HG02970 (cell line): ENCODE data around the gene GRIN3A.
"Not testable (repeated sequence)": the region's sequence is repeated elsewhere in the genome, so short reads cannot be mapped to it uniquely, and the experiment has no call there.

ENCODE experiments used
- ATAC-seq: cut with Tn5 transposase; IDR thresholded peaks from one replicate; pipeline ENCODE4 v1.9.1; 2021; ENCODE audit warnings: mild to moderate bottlenecking, moderate library complexity, moderate number of reproducible peaks; ENCODE audit not compliant: unreplicated experiment, low FRiP score

Gene GRIN3A

DNA sequence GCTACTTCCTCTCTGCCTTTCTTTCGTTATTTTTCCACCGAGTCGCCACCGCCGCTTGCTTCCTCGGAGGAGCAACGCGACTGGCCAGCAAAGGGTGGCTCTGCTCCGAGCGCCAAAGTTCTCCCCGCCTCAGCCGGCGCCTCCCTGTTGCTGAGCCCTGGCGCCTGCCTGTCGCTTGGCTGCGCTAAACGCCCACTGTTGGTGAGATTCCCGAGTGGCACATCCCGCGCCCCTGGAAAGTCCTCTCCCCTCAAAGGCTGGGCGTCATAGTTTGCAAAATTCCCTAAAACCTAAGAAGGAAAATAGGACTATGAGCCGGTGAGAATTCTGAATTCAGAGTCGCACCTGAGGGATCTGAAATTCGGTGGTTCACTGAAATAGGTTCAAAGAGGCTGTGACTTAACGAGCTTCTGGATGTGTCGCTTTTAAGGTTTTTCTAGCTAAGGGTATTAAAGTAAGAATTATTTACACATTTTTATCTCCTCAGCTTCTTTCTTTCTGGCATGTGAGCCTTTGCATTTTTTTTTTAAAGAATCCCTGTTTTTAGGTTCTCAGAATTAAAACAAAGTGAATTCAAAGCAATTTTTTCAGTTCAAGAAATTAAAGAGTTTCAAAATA is at the start of gene GRIN3A:
GRIN3A (minus strand) TSS at position 82 of the 618 bp plus-strand sequence. CDS start 668 bp downstream, outside the sequence.
- no peak for ATAC-seq

DNA sequence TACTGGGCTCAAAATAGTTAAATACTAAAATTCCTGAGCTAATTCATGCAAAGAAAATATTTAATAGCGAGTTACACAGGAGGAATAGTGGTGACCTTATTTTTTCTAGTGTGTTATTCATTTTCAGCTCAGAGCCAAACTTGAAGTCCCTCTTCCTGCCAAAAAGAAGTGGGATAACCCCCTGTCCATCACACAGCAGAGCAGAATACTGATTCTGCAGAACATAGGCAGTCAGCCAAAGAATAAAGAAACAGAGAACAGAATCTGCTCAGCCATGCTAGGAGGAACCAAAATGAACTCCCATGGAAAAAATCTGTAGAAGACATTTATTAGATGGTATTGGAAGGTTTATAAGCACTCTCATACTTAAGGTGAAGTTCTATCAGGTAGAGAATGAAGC is 49.4 kb upstream of the GRIN3A start:
- ATAC-seq = no peak

DNA sequence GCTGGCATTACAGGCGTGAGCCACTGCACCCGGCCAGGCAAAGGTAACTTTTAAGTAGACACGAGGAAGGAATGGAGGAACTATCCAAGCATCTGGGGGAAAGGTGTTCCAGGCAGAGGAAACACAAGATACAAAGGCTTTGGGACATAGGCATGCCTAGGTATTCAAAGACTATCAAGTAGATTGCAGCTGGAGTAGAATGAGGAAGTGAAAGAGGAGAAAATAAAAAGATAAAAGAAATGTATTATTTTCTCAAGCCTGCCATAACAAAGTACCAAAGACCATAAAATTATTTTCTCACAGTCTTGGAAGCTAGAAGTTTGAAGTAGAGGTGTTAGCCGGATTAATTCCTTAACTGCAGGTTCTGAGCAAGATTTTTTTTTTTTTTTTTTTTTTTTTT is 39.9 kb upstream of the GRIN3A start:
- ATAC-seq = no peak

DNA sequence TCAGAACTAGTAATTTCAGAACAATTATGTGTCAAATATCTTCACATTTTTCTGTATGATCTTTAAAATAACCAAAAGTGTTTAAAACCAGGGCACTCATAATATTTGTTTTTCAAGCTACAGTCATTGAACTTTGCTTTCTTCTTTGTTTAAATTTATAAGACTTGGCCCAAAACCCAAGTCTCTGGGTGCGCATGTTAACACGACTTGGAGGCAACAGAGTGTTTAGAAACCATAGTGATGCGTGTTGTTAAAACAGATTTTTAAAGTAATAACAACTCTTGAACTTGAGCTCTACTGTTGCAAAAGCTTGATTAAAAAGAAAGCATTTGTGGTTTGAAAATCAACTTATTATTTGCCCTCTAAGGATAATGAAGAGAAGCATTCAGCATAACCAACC is 26.0 kb upstream of the GRIN3A start:
- no peak for ATAC-seq

DNA sequence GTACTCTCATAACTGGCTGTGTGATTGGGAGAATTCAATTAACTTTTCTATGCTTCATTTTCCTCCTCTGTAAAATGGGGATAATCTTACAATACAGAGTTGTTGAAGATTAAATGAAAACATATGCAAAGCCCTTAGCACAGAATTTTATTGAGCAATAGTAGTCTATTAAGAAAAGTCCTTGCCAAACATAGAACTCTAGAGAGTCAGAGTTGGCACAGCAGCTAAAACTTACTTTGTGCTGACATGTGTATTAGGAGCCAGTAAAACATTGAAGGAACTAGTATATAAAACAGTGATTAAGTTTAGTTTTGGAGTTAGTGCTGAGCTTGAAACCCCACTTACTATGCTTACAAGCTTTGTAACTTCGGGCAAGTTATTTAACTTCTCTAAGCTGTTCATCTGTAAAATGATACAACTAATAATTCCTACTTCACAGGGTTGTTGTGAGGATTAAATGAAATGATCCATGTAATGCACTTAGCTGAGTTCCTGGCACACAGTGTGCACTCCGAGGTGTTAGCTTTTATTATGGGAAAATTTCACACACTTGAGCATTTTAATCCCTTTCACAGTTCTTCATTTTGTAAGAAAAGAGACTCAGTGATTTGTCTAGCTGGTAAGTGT is 20.0 kb upstream of the GRIN3A start:
- no peak for ATAC-seq

DNA sequence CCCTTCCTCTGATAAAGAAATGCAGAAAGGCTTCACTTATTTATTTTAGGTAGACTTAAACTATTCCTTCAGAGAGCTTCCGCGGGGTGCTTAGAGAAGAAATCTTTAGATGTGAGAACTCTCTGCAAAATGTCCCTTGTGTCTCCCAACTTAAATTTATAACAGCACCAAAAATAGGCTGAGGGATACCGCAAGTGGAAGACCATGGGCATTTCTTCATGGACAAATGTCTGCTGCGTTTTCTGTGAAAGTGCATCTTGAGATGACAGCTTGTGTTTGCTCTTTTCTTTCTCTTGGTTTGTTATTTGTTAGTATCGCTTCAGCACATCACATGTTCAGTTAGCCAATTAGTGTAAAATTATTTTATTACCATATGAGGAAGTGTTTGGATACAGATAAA is 15.3 kb upstream of the GRIN3A start:
- ATAC-seq = no peak

DNA sequence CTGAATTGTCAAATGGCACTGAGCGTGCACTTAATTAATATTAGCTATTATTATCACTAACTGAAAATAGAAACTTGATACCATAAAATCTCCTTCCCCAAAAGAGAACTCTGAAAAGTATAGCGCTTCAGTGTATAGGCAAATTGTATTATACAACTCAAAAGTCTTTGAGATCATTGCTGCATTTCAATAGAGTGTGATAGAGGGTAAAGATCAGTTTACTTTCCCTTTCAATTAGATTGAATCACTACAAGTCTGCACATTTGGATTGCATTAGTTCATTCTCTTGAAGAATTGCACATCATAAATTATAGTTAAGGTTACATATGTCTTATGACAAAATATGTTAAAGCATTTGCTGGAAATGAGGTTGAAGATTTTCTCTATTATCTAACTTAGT is 13.4 kb upstream of the GRIN3A start:
- no peak for ATAC-seq

DNA sequence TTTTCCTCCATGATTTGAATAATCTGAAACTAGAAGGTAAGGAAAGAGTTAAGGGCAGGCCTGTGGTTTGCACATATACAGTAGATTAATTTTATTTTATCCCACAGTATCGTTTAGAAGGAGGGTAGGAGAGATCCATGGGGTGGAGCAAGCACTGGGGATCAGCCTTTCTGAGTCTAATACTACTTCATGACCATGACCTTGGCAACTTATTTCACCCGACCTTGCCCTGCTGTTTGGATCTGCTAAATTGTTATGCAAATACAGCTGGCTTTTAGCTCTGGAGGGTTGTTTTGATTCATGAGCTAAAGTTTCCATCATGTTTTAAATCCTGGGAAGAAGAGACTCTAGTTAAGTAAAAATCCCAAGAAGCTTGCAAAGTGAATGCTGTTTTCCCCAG is 864 bp upstream of the GRIN3A start:
- ATAC-seq = no peak

DNA sequence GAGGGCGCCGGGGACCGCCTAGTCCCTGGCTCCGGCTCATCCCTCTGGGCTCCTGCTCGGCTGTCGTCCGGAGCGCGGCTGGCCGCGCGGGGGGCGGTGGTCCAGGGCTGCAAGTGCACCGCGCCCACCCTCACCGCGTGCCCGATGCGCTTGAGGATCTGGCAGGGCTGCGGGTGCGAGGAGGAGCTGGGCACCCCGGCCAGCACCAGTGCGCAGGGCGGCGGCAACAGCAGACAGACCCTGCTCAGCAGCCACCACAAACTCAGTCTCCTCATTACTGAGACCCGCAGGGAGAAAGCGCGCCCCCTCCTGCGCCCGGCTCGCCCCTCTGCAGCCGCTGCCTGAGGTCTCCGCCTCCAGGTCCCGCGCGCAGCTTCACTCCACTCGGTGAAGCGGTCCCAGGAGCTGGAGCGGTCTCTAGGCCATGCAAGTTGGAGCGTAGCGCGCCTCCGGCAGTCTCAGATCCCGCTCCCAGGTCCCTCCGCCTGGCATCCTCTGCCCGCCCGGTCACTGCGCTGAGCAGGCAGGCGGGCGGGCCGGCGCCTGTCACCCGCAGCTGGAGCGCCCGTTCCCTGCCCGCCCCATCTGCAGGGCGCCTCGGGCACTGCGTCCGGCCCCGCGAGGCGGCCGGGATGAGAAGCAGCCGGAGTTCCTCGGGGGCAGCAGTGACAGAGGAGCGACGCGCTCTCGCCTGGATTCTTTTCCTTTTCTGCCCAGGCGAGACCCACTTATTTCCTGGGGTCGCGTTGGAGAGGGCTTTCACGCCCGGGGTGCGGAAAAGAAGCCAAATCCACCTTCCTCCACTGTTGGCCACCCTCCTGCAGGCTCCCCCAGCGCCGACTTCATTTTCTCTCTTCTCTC is 512 bp downstream of the GRIN3A start:
- no peak for ATAC-seq

DNA sequence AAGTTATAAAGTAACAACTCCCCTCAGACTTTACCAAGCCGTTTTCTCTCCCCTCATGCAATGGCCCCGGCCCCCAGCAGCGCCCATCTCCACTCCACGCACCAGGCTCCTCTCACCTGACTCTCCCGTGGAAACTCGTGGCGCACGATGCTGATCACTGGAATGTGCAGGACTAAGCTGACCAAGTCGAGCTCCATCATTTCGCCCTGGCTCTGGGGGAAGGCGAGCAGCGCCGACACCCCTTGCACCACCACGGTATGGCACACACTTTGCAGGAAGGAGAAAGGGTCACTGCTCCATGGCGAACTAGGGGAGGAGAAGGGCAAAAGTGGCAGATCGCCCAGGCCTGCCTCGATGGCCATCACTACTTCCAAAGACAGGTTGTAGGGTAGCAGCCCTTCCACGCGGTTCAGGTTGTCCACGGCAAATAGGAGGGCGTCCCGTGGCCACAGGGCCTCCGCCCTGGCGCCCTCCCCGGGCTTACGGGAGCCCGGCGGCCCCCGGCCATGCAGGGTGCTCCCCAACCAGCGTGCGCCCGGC is 1.2 kb downstream of the GRIN3A start:
- ATAC-seq = no peak

DNA sequence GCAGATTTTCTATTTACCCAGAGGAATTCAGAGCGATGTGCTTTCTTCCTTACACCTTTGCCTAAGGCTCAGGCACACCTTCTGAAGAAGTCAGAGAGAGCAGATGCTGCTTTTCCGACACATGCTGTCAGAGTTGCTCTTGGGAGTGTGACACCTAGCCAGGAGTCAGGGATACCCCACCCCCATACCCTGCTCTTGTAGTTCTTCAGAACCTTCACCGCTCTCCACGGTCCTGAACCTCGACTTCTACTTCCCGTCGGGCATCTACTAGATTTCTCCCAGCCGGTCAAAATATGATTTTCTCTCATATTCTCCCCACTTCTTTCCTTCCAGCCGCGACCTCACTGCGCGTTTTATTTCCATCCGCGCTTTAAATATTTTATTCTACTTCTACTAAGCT is 1.7 kb downstream of the GRIN3A start:
- ATAC-seq = no peak

DNA sequence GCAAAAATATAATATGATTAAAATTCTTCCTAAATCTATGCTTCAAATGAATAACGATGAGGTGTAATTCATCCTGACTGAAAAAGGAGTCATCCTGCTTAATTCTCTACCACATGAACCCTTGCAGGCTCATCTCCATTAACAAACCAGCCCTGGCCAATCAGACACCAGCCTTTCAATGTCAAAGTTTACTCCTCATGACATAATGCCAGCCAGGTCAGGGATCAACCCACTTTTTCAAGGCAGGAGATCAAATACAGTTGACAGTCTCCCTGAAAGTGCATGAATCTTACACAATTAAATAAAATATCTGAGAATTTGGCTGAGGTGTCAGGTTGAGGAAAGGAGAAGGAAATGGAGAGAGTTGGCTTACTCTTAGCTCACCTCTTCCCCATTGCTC is 7.0 kb downstream of the GRIN3A start:
- ATAC-seq = no peak

DNA sequence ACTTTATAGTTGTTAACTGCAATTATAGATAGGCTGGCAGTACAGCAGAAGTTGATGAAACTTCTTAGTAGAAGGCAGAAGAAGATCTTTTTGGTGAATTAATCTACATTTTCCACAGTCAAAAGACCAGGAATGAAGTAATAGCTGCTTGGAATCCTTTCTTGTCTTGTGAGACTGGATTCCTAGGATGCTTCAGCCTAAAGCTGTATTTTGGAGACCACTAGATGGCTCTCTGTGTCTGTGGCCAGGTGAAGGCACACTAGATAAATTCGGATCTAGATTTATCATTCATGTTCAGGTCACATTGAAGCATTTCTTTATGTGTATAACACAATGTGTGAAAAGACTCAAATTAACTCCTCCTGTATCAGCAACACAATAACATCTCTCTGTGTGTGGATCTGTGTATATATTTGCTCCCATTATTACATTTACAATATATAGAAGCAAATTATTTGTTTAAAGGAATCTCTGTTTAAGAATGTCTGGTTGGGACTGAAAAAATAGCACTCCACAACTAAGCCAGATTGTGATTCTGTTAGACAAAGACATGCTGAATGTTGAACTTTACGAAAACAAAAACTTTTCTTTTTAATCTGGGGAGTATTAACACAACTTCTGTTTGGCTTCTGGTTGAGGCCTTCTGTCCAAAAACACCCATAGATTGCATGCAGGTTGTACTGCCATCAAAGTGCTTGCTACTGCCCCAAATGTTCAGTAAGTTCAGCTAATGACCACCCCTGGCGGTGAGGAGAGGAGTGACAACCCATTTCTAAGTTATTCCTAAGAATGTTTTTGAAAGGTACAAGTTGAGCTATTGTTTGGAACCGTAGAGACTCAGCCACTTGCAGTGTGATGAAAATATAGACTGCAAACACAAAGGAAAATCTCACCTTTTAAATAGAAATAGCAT is 10.6 kb downstream of the GRIN3A start:
- peak; percentile 74 for ATAC-seq

DNA sequence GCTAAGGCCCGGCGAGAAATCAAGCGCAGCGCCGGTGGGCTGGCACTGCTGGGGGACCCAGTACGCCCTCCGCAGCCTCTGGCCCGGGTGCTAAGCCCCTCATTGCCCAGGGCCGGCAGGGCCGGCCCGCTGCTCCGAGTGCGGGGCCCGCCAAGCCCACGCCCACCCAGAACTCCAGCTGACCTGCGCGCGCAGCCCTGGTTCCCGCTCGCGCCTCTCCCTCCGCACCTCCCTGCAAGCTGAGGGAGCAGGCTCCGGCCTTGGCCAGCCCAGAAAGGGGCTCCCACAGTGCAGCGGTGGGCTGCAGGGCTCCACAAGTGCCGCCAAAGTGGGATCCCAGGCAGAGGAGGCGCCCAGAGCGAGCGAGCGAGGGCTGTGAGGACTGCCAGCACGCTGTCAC is 14.2 kb downstream of the GRIN3A start:
- not testable (repeated sequence) for ATAC-seq

DNA sequence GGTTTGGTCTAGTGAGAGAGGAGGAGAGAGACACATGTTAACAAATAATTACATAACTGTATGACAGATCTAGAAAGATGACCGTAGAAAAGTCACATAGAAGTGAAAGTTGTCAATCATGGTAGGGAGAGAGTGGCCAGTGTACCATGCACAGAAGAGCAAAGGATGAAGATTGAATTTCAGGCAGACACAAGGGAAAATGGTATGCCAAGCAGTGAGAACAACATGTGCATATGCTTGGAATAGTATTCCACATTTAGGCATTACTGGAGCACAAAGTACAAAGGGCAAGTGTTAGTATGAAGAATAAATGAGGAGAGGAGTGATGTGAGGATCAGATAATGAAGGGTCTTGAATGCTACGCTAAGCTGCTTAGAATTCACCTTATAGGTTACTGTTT is 20.3 kb downstream of the GRIN3A start:
- no peak for ATAC-seq

DNA sequence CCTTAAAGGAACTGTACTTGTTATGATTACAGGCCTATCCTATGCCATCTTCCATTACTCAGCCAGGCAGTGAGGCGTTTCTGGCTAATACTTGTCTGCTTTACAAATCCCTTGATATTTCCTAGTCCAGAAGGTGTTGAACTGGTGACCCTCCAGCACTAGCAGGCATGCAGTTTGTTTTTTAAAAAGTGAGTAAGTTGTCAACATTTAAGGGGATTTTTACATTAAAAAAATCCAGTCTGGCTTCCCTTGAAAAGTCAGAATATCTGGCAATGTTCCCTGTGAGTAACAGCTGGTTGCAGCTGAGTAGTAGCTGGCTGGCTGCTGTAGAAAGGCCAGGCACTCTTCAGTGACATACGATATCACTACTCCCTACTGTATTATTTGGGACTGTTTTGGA is 21.8 kb downstream of the GRIN3A start:
- ATAC-seq = no peak

DNA sequence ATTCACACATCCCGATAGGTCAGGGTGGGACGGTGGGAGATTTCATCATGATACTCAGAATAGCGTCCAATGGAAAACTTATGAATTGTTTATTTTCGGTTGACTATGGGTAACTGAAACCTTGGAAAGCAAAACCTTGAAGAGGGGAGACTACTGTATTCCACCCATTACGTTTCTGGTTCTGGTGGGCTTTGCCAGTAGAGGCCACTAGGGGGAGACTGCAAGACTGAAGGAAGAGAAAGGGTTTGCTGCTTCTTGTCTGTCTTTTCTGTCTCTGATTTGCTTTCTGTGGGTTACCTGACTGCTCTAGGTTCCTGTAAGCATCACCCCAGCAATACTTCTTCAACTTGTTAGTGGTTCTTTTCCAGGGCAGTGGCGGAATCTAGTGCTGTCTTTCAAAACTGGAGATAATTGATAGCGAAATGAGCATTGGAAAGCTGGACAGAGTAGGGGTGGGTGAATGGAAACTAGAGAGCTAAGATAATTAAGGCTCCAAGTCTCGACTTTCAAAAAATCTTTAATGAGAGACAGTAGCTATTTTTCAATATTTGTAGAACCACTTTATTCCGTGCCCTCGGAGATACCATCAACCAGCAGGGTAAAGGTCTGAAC is 27.0 kb downstream of the GRIN3A start:
- ATAC-seq = no peak

DNA sequence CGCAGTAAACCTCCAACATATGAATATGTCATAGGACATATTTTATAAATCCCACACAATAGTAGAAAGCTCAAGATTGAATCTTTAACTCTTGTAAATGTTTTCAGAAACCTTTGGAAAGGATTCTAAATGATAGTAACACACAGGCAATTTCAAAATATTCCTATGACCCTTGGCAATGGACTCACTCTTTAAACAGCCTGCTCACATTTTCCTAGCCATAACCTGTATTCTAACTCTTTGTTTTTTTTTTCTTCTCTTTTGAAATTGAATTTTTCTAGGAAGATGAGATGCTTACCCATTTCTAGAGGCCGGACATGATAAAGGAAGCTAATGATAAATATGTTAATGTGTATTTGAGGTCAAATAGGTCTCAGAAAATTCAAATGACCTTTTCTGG is 29.6 kb downstream of the GRIN3A start:
- ATAC-seq = no peak

DNA sequence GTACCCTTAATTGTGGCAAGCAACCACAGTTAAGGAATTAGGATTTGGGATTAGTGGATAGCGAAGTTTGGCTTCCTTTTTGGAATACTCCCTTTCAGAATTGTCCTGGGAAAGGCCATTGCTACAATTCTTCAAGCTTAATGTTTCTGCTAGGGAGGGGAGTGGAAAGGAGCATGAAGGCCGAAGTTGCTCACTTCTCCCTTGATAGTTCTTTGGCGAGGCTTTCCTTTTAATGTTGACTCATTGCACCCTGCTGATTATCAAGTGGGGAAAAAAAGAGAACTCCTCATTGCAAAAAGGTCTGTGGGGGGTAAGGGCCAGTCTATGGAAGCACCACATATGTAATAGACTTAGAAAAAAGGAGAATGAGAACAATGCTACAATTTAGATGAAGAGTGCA is 30.7 kb downstream of the GRIN3A start:
- ATAC-seq = no peak

DNA sequence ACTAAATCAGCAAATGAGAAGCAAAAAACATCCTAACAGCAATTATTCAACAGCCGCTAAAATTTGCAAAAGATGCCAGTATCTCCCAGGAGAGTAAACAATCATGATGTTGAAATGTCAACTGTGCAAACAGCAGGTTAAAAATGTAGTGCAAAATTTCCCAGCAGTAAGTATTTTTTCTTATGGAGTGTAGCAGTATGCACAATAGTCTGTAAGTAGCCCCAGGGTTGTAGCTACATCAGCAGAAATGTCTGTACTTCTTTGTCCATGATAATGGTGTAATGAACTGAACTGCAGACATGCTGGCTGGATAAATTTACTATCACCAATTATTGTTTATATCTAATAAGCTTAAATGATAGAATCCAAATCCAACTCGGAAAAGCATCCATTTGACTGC is 31.4 kb downstream of the GRIN3A start:
- ATAC-seq = no peak
